Left forelimb (tissue), 1 donor: ENCODE measurements around the gene PLD1.
"Not testable (repeated sequence)": the region's sequence is repeated elsewhere in the genome, so short reads cannot be mapped to it uniquely, and the experiment has no call there.

Source experiments
- DNase-seq: peaks from one replicate; pipeline ENCODE4 v3.0.0-alpha.2; 2018; ENCODE audit warnings: low spot score

PLD1 gene, protein sequence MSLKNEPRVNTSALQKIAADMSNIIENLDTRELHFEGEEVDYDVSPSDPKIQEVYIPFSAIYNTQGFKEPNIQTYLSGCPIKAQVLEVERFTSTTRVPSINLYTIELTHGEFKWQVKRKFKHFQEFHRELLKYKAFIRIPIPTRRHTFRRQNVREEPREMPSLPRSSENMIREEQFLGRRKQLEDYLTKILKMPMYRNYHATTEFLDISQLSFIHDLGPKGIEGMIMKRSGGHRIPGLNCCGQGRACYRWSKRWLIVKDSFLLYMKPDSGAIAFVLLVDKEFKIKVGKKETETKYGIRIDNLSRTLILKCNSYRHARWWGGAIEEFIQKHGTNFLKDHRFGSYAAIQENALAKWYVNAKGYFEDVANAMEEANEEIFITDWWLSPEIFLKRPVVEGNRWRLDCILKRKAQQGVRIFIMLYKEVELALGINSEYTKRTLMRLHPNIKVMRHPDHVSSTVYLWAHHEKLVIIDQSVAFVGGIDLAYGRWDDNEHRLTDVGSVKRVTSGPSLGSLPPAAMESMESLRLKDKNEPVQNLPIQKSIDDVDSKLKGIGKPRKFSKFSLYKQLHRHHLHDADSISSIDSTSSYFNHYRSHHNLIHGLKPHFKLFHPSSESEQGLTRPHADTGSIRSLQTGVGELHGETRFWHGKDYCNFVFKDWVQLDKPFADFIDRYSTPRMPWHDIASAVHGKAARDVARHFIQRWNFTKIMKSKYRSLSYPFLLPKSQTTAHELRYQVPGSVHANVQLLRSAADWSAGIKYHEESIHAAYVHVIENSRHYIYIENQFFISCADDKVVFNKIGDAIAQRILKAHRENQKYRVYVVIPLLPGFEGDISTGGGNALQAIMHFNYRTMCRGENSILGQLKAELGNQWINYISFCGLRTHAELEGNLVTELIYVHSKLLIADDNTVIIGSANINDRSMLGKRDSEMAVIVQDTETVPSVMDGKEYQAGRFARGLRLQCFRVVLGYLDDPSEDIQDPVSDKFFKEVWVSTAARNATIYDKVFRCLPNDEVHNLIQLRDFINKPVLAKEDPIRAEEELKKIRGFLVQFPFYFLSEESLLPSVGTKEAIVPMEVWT

GRCh38 chr3:171809861-171810628 is at the start of gene PLD1:
Gene PLD1 (minus strand): TSS chr3:171810483. CDS start chr3:171738051, 72,432 bp downstream.
- peak; percentile 88 for DNase-seq

GRCh38 chr3:171858770-171859169 is 48.5 kb upstream of the PLD1 start:
- DNase-seq = not testable (repeated sequence)

- DNase-seq = no peak
These were observed 44.5 kb upstream of the PLD1 start for GRCh38 chr3:171854649-171855305.

- DNase-seq = no peak
These were observed 41.4 kb upstream of the PLD1 start for GRCh38 chr3:171851660-171852058.

DNA sequence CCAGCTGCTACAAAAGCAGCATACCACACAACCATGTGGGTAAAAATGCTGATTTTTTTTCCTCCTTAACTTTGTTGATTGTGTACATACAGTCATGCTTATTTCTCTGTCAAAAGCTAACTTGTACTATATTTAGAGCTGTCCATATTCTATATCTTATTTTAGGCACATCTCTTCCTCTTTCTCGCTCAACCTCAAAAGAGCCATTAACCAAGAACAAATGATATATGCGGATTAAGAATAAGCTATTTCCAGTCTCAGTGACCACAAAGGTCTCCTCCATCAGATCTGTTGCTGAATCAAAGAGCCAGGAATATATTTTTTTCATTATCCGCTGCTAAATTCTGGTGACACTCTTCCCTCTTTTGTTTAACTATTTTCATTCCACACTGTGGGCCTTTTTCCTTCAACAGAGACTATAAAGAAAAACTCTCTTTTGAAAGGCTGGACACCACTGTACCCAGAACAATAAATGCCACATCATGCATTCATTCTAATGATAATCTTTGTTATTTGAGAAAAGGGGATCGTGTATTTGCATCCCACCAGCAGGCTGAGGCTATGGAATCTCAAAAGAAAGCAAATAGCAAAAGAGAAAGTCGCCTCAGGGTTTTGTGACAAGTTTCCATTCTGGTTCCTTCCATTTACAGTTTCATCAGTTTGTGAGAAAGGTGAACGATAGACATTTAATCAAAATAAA is 40.8 kb upstream of the PLD1 start:
- DNase-seq = no peak

DNA sequence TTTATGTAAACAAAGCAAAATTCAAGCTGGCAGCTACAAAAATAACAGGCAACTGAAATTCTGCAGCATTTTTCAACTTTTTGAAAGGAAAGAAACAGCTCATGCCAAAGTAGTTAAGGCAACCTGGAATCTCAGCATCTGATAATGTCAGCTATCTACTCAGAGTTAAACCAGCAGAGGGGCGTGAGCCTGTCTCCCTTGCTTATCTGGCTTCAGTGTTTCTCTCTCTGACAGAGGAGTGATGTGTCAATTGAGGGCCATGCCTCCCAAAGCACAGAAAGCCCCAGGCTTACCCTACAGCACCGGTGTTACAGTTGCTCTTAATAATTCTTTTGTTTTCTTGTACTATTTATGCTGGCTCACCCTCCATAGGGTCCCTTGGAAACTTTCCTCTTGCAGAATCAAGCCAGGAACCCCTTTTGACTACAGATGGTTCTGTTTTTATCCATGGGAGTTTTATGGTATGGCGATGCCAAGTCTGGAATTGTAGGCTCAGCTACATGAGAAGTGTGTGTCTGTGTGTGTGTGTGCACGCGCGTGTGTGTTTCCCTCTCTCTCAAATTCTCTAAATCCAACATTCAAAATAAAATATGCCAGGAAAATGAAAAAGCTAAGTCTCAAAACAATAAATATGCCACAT is 40.2 kb upstream of the PLD1 start:
- no peak for DNase-seq

- no peak for DNase-seq
These were observed 39.5 kb upstream of the PLD1 start for GRCh38 chr3:171849617-171850319.

GRCh38 chr3:171847595-171848259 is 37.4 kb upstream of the PLD1 start:
- DNase-seq = no peak

DNA sequence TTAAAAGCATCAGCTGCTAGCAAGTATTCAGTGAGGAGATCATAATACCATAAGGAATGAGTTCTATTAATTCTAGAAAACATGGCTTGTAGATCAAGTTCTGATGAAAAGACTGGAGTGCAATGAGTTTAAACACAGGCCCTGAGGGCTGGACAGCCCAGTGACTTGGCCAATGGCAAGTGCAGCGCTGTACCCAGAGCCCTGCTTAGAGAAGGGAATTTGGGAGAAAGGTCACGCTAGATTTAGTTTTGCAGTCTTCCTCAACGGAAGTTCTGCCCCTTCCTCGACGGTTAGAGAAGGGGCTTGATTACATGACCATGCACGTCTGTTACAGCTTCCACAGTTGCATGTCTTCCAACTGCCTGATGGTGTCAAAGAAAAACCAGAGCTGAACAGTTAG is 36.9 kb upstream of the PLD1 start:
- DNase-seq = no peak

DNA sequence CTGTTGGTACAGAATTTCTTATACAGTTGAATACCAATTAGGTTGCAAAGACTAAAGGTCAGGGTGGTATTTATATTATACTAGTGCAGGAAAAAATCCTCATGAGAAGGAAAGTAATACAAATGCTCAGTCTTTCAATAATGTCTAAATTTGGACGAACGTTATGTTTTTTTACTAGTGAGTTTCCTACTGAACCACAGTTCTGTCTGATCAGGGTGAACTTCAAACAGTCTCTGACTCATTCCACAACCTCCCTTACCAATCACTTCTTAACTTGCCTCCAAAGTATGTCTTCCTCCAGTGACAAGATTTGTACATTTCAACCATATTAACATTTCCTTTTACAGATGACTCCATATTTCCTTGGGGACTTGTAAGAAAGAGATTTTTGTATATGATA is 36.3 kb upstream of the PLD1 start:
- no peak for DNase-seq

- no peak for DNase-seq
These were observed 35.4 kb upstream of the PLD1 start for GRCh38 chr3:171845481-171846284.

- no peak for DNase-seq
These were observed 34.6 kb upstream of the PLD1 start for GRCh38 chr3:171844873-171845272.

DNA sequence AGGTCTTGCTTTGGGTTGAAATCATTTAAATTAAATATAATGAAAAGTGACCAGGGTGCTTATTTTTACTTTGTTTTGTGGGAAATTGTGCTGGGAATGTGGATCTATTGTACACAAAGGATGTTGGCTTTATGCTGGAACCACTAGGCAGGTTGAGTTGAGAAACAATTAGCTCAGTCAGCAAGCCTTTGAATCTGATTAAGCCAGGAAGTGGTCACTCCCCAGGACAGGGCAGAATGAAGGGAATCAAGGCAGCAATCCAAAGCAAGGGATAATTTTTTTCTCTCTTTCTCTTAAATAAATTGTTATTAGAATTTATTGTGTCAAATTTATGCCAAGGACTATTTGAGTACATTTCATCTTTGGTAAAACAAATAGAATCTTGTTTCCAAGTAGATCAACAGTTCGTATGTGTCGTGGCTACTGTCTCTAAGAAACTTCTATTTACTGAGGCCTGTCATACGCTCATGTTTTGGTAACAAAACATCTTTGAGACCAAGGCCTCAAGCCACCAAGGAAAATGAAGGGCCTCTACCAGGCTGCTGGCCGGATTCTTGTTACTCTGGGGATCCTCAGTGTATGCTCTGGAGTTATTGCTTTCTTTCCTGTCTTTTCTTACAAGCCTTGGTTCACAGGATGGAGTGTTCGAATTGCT is 32.7 kb upstream of the PLD1 start, which contains the start of gene TMEM212:
TSS of gene TMEM212 (plus strand) at position 486 of the 655 bp plus-strand sequence. CDS start at position 521, 35 bp downstream.
- DNase-seq = no peak

DNA sequence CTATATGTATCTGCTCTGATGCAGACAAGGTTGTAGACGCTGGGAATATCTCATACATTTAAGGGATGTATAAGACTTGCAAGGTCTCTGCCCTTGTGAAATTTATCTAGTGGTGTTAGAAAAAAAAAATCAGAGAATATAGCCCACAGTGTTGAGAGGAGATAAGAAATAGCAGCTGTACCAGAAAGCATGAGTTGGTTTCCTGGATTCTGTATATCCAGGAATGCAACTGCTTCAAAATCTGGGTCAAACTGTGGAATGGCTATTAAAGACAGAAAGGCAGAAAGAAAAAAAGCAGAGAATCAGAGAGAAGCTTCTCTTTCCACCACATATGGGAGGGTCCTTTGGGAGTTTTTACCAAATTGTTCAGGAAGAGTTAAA is 31.3 kb upstream of the PLD1 start:
- no peak for DNase-seq

DNA sequence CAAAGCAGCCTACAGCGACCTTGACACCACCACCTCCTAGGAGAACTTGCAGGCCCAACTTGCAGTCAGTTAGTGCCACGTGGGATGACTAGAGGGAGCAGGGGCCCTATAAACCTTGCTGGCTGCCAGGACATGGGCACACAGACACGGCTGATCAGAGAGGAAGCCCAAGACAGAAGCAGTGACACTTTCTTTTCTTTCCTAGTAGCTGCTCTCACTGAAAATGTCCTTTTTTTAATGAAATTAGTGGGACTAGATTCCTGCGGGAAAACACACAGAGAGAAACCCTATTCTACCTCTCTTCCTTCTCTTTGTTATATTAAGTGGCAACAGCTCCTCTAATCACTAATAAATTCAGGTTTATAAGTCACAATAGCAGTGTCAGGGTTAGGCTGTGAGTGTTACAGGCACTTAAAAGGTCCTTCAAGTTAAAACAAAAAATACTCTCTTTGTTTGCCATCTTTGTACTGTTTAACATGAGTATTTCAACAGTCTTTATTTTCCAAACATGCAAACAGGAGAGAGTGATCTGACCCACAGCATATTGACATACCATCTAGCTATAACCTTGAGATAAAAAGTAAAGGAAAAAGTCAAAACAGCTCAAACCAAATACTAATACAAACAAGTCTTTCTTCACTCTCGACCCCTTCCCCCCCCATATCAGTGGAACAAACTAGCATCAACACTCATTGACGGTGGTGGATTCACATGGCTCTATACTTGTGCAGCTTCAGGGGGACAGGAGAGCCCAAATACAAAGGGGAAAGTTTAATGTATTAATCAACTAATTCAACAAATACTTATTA is 30.7 kb upstream of the PLD1 start:
- DNase-seq = no peak

- DNase-seq = no peak
These were observed 30.1 kb upstream of the PLD1 start for GRCh38 chr3:171840445-171840810.

- DNase-seq = no peak
These were observed 29.0 kb upstream of the PLD1 start for GRCh38 chr3:171839270-171839669.
